NCI-H2196 treated with DMSO at 0.1 percent for 48 hours (cell line): ENCODE measurements around the gene HRK.
A peak's percentile ranks its signal among the peaks of the same experiment; 100 is the strongest.

Experiments used
- DNase-seq: peaks from one replicate; lab custom pipeline; 2025; ENCODE audit not compliant: unreplicated experiment; lab: John Stamatoyannopoulos, UW

The HRK gene

GRCh38 chr12:116881325-116881876 lies at the start of gene HRK:
HRK (minus strand) TSS chr12:116881441; CDS start chr12:116881307, 134 bp downstream.
- peak; percentile 60 for DNase-seq

GRCh38 chr12:116929885-116930284 lies 48.6 kb upstream of the HRK start:
- DNase-seq, result no peak

- DNase-seq, result no peak
Measured at GRCh38 chr12:116928504-116928903, 47.3 kb upstream of the HRK start.

- no peak for DNase-seq
Measured at GRCh38 chr12:116927244-116927940, 46.2 kb upstream of the HRK start.

GRCh38 chr12:116926283-116927243 lies 45.3 kb upstream of the HRK start:
- DNase-seq, result no peak

GRCh38 chr12:116924558-116925453 lies 43.6 kb upstream of the HRK start:
- no peak for DNase-seq

- no peak for DNase-seq
Measured at GRCh38 chr12:116922194-116922897, 41.1 kb upstream of the HRK start.

GRCh38 chr12:116920939-116921338 lies 39.7 kb upstream of the HRK start:
- DNase-seq, result no peak

- no peak for DNase-seq
Measured at GRCh38 chr12:116919706-116920485, 38.7 kb upstream of the HRK start.

- DNase-seq, result no peak
Measured at GRCh38 chr12:116919247-116919661, 38.0 kb upstream of the HRK start.

GRCh38 chr12:116918464-116918863 lies 37.2 kb upstream of the HRK start:
- DNase-seq, result no peak

- peak; percentile 47 for DNase-seq
Measured at GRCh38 chr12:116916714-116917114, 35.5 kb upstream of the HRK start.

- DNase-seq, result no peak
Measured at GRCh38 chr12:116916122-116916521, 34.9 kb upstream of the HRK start.

- no peak for DNase-seq
Measured at GRCh38 chr12:116915326-116915725, 34.1 kb upstream of the HRK start.

- DNase-seq, result peak; percentile 49
Measured at GRCh38 chr12:116910645-116911451, 29.6 kb upstream of the HRK start, which contains the start of gene FBXW8. FBXW8 (plus strand) TSS chr12:116910950; CDS start chr12:116911038, 88 bp downstream.

GRCh38 chr12:116910280-116910644 lies 29.0 kb upstream of the HRK start:
- no peak for DNase-seq

GRCh38 chr12:116906285-116906684 lies 25.0 kb upstream of the HRK start:
- no peak for DNase-seq

- no peak for DNase-seq
Measured at GRCh38 chr12:116903818-116904217, 22.6 kb upstream of the HRK start.
